Breast epithelium (tissue), 4 donors: ENCODE measurements around the gene PEX26. TPM values are rescaled to one million over a fixed set of nuclear protein-coding genes. Genes with fewer than 3 reads are reported as not detected.
A peak's percentile ranks its signal among the peaks of the same experiment; 100 is the strongest.
"Not testable (repeated sequence)": the region's sequence is repeated elsewhere in the genome, so short reads cannot be mapped to it uniquely, and the experiment has no call there.

Experiments used
- DNase-seq, 2 donors: peaks; one replicate each; pipeline ENCODE4 v3.0.0-alpha.2; 2019; ENCODE audit warnings: low spot score in 2 of 2
- H3K27ac ChIP-seq, 2 donors: fragments of 200-600 bp; sonication (generic) in 1 of 2; one replicate each; pipeline ENCODE4 v1.5.1; 2016 to 2019; ENCODE audit warnings: mild to moderate bottlenecking in 1 of 2
- H3K27me3 ChIP-seq, 2 donors: fragments of 200-600 bp; sonication (generic) in 1 of 2; one replicate each; pipeline versions ENCODE4 v1.5.1 to v1.6.0; 2017 to 2019; ENCODE audit warnings: control low read depth in 1 of 2, mild to moderate bottlenecking in 1 of 2
- H3K36me3 ChIP-seq: fragments of 200-600 bp; one replicate; pipeline ENCODE4 v1.5.1; 2019
- H3K4me1 ChIP-seq, 2 donors: fragments of 200-600 bp; sonication (generic); one replicate each; pipeline ENCODE4 v1.5.1; 2016 to 2019; ENCODE audit warnings: control low read depth in 1 of 2
- H3K4me3 ChIP-seq, 3 donors: fragments of 200-600 bp; sonication (generic); 1 replicate in 2 of 3; 2 replicates in 1 of 3; pipeline ENCODE4 v1.5.1; 2016 to 2019; ENCODE audit warnings: mild to moderate bottlenecking in 3 of 3, moderate library complexity in 2 of 3
- H3K9me3 ChIP-seq, 2 donors: fragments of 200-600 bp; sonication (generic) in 1 of 2; one replicate each; pipeline ENCODE4 v1.5.1; 2016 to 2019; ENCODE audit warnings: control low read depth in 1 of 2
- CTCF ChIP-seq, 3 donors: fragments of 450-650 bp; IDR thresholded peaks; one replicate each; pipeline ENCODE4 v1.5.1; 2016 to 2017; ENCODE audit warnings: antibody characterized with exemption in 3 of 3, mild to moderate bottlenecking in 3 of 3, moderate library complexity in 3 of 3
- POLR2A ChIP-seq: fragments of 450-650 bp; IDR thresholded peaks from one replicate; pipeline ENCODE4 v1.6.1; 2016; ENCODE audit warnings: antibody characterized with exemption, mild to moderate bottlenecking, moderate library complexity
- POLR2AphosphoS5 ChIP-seq, 3 donors: sonication (generic); formaldehyde crosslinking; IDR thresholded peaks; one replicate each; pipeline ENCODE4 v1.6.1; 2017; ENCODE audit warnings: antibody characterized with exemption in 3 of 3
- intact Hi-C: fragments of 100-400 bp; cut with DNase I; formaldehyde crosslinking; loops from one replicate; pipeline ENCODE4 v1.15.1; 2023; ENCODE audit warnings: low total_unique reads
- total RNA-seq, 3 donors: library from RNA; depleted of rRNA; stranded (reverse); fragments of >200 nt; gene quantifications; one replicate each; pipeline ENCODE4 v1.1.0, GENCODE V29; 2016

Gene PEX26
- total RNA-seq, 3 donors from 2014 or later, result 18.7 to 22.2 (median 19.2) TPM

DNA sequence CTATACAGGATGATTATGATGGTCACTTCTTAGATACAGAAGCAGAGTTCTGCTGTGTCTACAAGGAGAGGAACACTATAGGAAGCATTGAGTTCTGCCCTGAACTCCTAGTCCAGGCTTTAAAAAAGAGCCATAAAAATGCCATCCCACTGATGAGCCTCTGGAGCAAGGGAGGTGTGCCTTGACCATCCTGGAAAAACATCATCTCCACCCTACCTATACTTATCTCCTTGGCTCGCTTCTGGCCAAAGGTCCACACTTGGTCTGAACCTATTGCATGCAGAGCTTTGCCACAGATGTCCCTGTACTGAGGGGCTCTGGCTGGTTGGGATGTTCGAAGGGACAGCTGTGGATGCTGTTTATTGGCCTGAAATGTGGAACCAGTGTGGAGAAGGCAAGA lies 4.3 kb upstream of the PEX26 start:
- H3K4me1 ChIP-seq, result peaks cover 3 to 11% of the 10 kb centered on the region in 2 donors
- TF ChIP-seq POLR2A (no peak), CTCF (IDR thresholded peaks at IDR 0.05) (no peak), POLR2AphosphoS5 (IDR thresholded peaks at IDR 0.05) (no peak)
- H3K9me3 ChIP-seq, result no peaks in the 10 kb centered on the region
- H3K27me3 ChIP-seq, result no peaks in the 10 kb centered on the region
- intact Hi-C loops, result no loop called here
- DNase-seq, result no peak
- no peak overlapping the region for H3K27ac ChIP-seq
- H3K36me3 ChIP-seq, result no peaks in the 10 kb centered on the region
- no peak overlapping the region for H3K4me3 ChIP-seq

DNA sequence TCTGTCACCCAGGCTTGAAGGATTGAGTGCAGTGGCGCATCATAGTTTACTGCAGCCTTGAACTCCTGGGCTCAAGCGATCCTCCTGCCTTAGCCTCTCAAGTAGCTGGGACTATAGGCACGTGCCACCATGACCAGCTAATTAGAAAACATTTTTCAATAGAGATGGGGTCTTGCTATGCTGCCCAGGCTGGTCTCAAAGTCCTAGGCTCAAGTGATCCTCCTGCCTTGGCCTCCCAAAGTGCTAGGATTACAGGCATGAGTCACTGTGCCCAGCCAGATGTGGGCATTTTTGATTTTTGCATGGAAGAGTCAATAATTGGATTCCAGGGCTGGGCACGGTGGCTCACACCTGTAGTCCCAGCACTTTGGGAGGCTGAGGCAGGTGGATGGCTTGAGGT lies 3.9 kb upstream of the PEX26 start:
- H3K27ac ChIP-seq, DNase-seq, H3K9me3 ChIP-seq, H3K4me3 ChIP-seq, H3K36me3 ChIP-seq, H3K27me3 ChIP-seq, intact Hi-C loops: not testable (repeated sequence)
- H3K4me1 ChIP-seq, result peaks cover 3 to 15% of the 10 kb centered on the region in 2 donors

GRCh38 chr22:18075101-18075719 lies 2.6 kb upstream of the PEX26 start:
- Histone ChIP-seq H3K27me3 (no peaks in the 10 kb centered on the region), H3K36me3 (no peaks in the 10 kb centered on the region), H3K9me3 (no peaks in the 10 kb centered on the region), H3K4me1 (peaks cover 3 to 20% of the 10 kb centered on the region in 2 donors), H3K4me3 (no peak overlapping the region), H3K27ac (peak overlapping the region; percentile 48 to 88)
- DNase-seq, result no peak
- intact Hi-C loops, result loop anchor here (5.0 kb wide), 1 partner anchor 243 kb away; no protein-coding TSS in a partner anchor
- TF ChIP-seq POLR2AphosphoS5 (IDR thresholded peaks at IDR 0.05), result no peak
- no peak for TF ChIP-seq POLR2A
- TF ChIP-seq CTCF (IDR thresholded peaks at IDR 0.05), result no peak

- peak in 1 of 2 donors; percentile 53 for DNase-seq
- peak overlapping the region; percentile 48 to 88 for H3K27ac ChIP-seq
- H3K9me3 ChIP-seq, result no peaks in the 10 kb centered on the region
- peaks cover 3 to 20% of the 10 kb centered on the region in 2 donors for H3K4me1 ChIP-seq
- H3K4me3 ChIP-seq, result peak overlapping the region in 1 of 3 donors; percentile 86
- TF ChIP-seq CTCF (IDR thresholded peaks at IDR 0.05), result peak; percentile 93 to 95 (median 94)
- peak in 1 of 3 donors; percentile 42 for TF ChIP-seq POLR2AphosphoS5 (IDR thresholded peaks at IDR 0.05)
- TF ChIP-seq POLR2A, result no peak
- H3K36me3 ChIP-seq, result no peaks in the 10 kb centered on the region
- intact Hi-C loops, result loop anchor here (5.0 kb wide), 1 partner anchor 244 kb away; no protein-coding TSS in a partner anchor
- no peaks in the 10 kb centered on the region for H3K27me3 ChIP-seq
These were observed 1.9 kb upstream of the PEX26 start for GRCh38 chr22:18075720-18076497.

GRCh38 chr22:18077087-18077638 lies 627 bp upstream of the PEX26 start:
- Histone ChIP-seq H3K4me1 (peaks cover 0 to 20% of the 10 kb centered on the region in 2 donors), H3K36me3 (no peaks in the 10 kb centered on the region), H3K4me3 (peak overlapping the region; percentile 86 to 97 (median 97)), H3K9me3 (no peaks in the 10 kb centered on the region), H3K27ac (peak overlapping the region; percentile 88 to 92), H3K27me3 (no peaks in the 10 kb centered on the region)
- intact Hi-C loops, result loop anchor here (5.0 kb wide), 1 partner anchor 245 kb away; no protein-coding TSS in a partner anchor
- no peak for DNase-seq
- TF ChIP-seq POLR2A, result no peak
- TF ChIP-seq CTCF (IDR thresholded peaks at IDR 0.05), result no peak
- no peak for TF ChIP-seq POLR2AphosphoS5 (IDR thresholded peaks at IDR 0.05)
